ENCODE results near the gene TMEM52.

TMEM52 gene

GRCh38 chr1:1895456-1896336 lies 23.4 kb downstream of the TMEM52 start:
- POLR2A ChIA-PET = interaction anchor here (1.3 kb wide), 1 partner anchor 11 kb away, joined by 6 read pairs; no protein-coding TSS in a partner anchor
- CTCF ChIA-PET = no interaction called here
- DNase-seq (ENCODE audit: extremely low spot score) = no peak
- TF ChIP-seq NFRKB (IDR thresholded peaks at IDR 0.05) = no peak
- TF ChIP-seq FOXM1 (IDR thresholded peaks at IDR 0.05; ENCODE audit: borderline replicate concordance) = no peak
- TF ChIP-seq L3MBTL2 (conservative IDR thresholded peaks at IDR 0.05) = no peak
- no peak for TF ChIP-seq FOXA1 (IDR thresholded peaks at IDR 0.05)
- no peak for TF ChIP-seq TARDBP (IDR thresholded peaks at IDR 0.05)
- TF ChIP-seq PKNOX1 (IDR thresholded peaks at IDR 0.05) = no peak
- TF ChIP-seq FOXK2 (IDR thresholded peaks at IDR 0.05) = no peak
- no peak for TF ChIP-seq LEF1 (IDR thresholded peaks at IDR 0.05; ENCODE audit: borderline replicate concordance)
- TF ChIP-seq BHLHE40 (IDR thresholded peaks at IDR 0.05; ENCODE audit: borderline replicate concordance) = no peak
- no peak for TF ChIP-seq SP1 (IDR thresholded peaks at IDR 0.05)
- TF ChIP-seq HDGF (IDR thresholded peaks at IDR 0.05; ENCODE audit: borderline replicate concordance) = no peak
- no peak for TF ChIP-seq ELF4 (IDR thresholded peaks at IDR 0.05)
- no peak for TF ChIP-seq ZNF384 (IDR thresholded peaks at IDR 0.05)
- no peak for TF ChIP-seq SUZ12 (IDR thresholded peaks at IDR 0.05)
- no peak for TF ChIP-seq CTBP1 (IDR thresholded peaks at IDR 0.05; ENCODE audit: borderline replicate concordance)
- TF ChIP-seq ARNT (IDR thresholded peaks at IDR 0.05) = no peak

- ChIA-PET POLR2A (interaction anchor here (1.3 kb wide), 1 partner anchor 11 kb away, joined by 6 read pairs; no protein-coding TSS in a partner anchor), CTCF (no interaction called here)
- TF ChIP-seq FOXK2 (IDR thresholded peaks at IDR 0.05) = no peak
- TF ChIP-seq ZNF384 (IDR thresholded peaks at IDR 0.05) = no peak
- TF ChIP-seq L3MBTL2 (conservative IDR thresholded peaks at IDR 0.05) = no peak
- no peak for TF ChIP-seq HDGF (IDR thresholded peaks at IDR 0.05; ENCODE audit: borderline replicate concordance)
- TF ChIP-seq SP1 (IDR thresholded peaks at IDR 0.05) = no peak
- no peak for TF ChIP-seq LEF1 (IDR thresholded peaks at IDR 0.05; ENCODE audit: borderline replicate concordance)
- no peak for TF ChIP-seq SUZ12 (IDR thresholded peaks at IDR 0.05)
- no peak for TF ChIP-seq FOXM1 (IDR thresholded peaks at IDR 0.05; ENCODE audit: borderline replicate concordance)
- no peak for TF ChIP-seq TARDBP (IDR thresholded peaks at IDR 0.05)
- no peak for TF ChIP-seq ELF4 (IDR thresholded peaks at IDR 0.05)
- TF ChIP-seq FOXA1 (IDR thresholded peaks at IDR 0.05) = no peak
- no peak for TF ChIP-seq ARNT (IDR thresholded peaks at IDR 0.05)
- TF ChIP-seq BHLHE40 (IDR thresholded peaks at IDR 0.05; ENCODE audit: borderline replicate concordance) = no peak
- no peak for TF ChIP-seq PKNOX1 (IDR thresholded peaks at IDR 0.05)
- no peak for TF ChIP-seq NFRKB (IDR thresholded peaks at IDR 0.05)
- no peak for TF ChIP-seq CTBP1 (IDR thresholded peaks at IDR 0.05; ENCODE audit: borderline replicate concordance)
- no peak for DNase-seq (ENCODE audit: extremely low spot score)
Measured at GRCh38 chr1:1895060-1895418, 24.0 kb downstream of the TMEM52 start.

- TF ChIP-seq FOXK2 (IDR thresholded peaks at IDR 0.05) (no peak), LEF1 (IDR thresholded peaks at IDR 0.05; ENCODE audit: borderline replicate concordance) (no peak), NFRKB (IDR thresholded peaks at IDR 0.05) (no peak), SUZ12 (IDR thresholded peaks at IDR 0.05) (no peak), FOXM1 (IDR thresholded peaks at IDR 0.05; ENCODE audit: borderline replicate concordance) (no peak)
- CTCF ChIA-PET = no interaction called here
- DNase-seq (ENCODE audit: extremely low spot score) = no peak
- POLR2A ChIA-PET = no interaction called here
Measured at GRCh38 chr1:1894354-1895059, 24.6 kb downstream of the TMEM52 start.

- ChIA-PET POLR2A (no interaction called here), CTCF (no interaction called here)
- DNase-seq (ENCODE audit: extremely low spot score) = no peak
Measured at GRCh38 chr1:1893997-1894353, 25.1 kb downstream of the TMEM52 start.

GRCh38 chr1:1893291-1893985 lies 25.6 kb downstream of the TMEM52 start:
- ChIA-PET CTCF (no interaction called here), POLR2A (no interaction called here)
- no peak for TF ChIP-seq FOXM1 (IDR thresholded peaks at IDR 0.05; ENCODE audit: borderline replicate concordance)
- no peak for TF ChIP-seq LEF1 (IDR thresholded peaks at IDR 0.05; ENCODE audit: borderline replicate concordance)
- TF ChIP-seq TARDBP (IDR thresholded peaks at IDR 0.05) = no peak
- no peak for TF ChIP-seq L3MBTL2 (conservative IDR thresholded peaks at IDR 0.05)
- no peak for TF ChIP-seq SP1 (IDR thresholded peaks at IDR 0.05)
- TF ChIP-seq HDGF (IDR thresholded peaks at IDR 0.05; ENCODE audit: borderline replicate concordance) = no peak
- no peak for TF ChIP-seq PKNOX1 (IDR thresholded peaks at IDR 0.05)
- TF ChIP-seq ZNF384 (IDR thresholded peaks at IDR 0.05) = no peak
- TF ChIP-seq FOXK2 (IDR thresholded peaks at IDR 0.05) = no peak
- no peak for TF ChIP-seq ELF4 (IDR thresholded peaks at IDR 0.05)
- no peak for TF ChIP-seq CTBP1 (IDR thresholded peaks at IDR 0.05; ENCODE audit: borderline replicate concordance)
- TF ChIP-seq SUZ12 (IDR thresholded peaks at IDR 0.05) = no peak
- TF ChIP-seq NFRKB (IDR thresholded peaks at IDR 0.05) = no peak
- DNase-seq (ENCODE audit: extremely low spot score) = no peak

More at GRCh38 chr1:1893997-1894353, 25.1 kb downstream of the TMEM52 start:
- no peak for TF ChIP-seq HDGF (IDR thresholded peaks at IDR 0.05; ENCODE audit: borderline replicate concordance)
- TF ChIP-seq LEF1 (IDR thresholded peaks at IDR 0.05; ENCODE audit: borderline replicate concordance) = no peak
- no peak for TF ChIP-seq FOXK2 (IDR thresholded peaks at IDR 0.05)
- TF ChIP-seq TARDBP (IDR thresholded peaks at IDR 0.05) = no peak
- TF ChIP-seq ZNF384 (IDR thresholded peaks at IDR 0.05) = no peak
- no peak for TF ChIP-seq L3MBTL2 (conservative IDR thresholded peaks at IDR 0.05)
- no peak for TF ChIP-seq SUZ12 (IDR thresholded peaks at IDR 0.05)
- no peak for TF ChIP-seq BHLHE40 (IDR thresholded peaks at IDR 0.05; ENCODE audit: borderline replicate concordance)
- no peak for TF ChIP-seq CTBP1 (IDR thresholded peaks at IDR 0.05; ENCODE audit: borderline replicate concordance)
- TF ChIP-seq FOXA1 (IDR thresholded peaks at IDR 0.05) = no peak
- no peak for TF ChIP-seq ELF4 (IDR thresholded peaks at IDR 0.05)
- TF ChIP-seq SP1 (IDR thresholded peaks at IDR 0.05) = no peak

All from HEK293T (cell line).